NCI-H774 (cell line): ENCODE measurements around the gene MMRN1.
A peak's percentile ranks its signal among the peaks of the same experiment; 100 is the strongest.

Experiments used
- DNase-seq: peaks from one replicate; lab custom pipeline; 2025; lab: John Stamatoyannopoulos, UW

MMRN1 gene

DNA sequence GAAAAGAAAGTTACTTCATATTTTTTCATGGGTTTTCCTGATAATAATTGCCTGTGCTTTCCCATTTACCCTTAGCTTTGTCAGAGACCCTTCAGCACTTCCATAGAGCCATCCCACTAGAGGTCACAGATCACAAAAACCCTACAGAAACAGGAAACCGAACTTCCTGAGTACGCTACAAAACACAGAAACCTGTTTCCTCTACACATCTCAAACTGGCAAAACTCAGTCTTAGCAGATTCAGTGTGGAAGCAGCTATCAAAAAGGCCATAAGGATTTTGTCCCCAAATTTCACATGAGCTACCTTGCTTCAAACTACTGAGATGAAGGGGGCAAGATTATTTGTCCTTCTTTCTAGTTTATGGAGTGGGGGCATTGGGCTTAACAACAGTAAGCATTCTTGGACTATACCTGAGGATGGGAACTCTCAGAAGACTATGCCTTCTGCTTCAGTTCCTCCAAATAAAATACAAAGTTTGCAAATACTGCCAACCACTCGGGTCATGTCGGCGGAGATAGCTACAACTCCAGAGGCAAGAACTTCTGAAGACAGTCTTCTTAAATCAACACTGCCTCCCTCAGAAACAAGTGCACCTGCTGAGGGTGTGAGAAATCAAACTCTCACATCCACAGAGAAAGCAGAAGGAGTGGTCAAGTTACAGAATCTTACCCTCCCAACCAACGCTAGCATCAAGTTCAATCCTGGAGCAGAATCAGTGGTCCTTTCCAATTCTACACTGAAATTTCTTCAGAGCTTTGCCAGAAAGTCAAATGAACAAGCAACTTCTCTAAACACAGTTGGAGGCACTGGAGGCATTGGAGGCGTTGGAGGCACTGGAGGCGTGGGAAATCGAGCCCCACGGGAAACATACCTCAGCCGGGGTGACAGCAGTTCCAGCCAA is at the start of gene MMRN1:
TSS of gene MMRN1 (plus strand) at position 206 of the 902 bp plus-strand sequence. CDS start at position 324, 118 bp downstream.
- DNase-seq, result no peak

- DNase-seq, result no peak
Observed at GRCh38 chr4:89847571-89848325, 46.9 kb upstream of the MMRN1 start.

GRCh38 chr4:89855236-89855635 is 39.4 kb upstream of the MMRN1 start:
- DNase-seq, result no peak

GRCh38 chr4:89860971-89861370 is 33.7 kb upstream of the MMRN1 start:
- no peak for DNase-seq

DNA sequence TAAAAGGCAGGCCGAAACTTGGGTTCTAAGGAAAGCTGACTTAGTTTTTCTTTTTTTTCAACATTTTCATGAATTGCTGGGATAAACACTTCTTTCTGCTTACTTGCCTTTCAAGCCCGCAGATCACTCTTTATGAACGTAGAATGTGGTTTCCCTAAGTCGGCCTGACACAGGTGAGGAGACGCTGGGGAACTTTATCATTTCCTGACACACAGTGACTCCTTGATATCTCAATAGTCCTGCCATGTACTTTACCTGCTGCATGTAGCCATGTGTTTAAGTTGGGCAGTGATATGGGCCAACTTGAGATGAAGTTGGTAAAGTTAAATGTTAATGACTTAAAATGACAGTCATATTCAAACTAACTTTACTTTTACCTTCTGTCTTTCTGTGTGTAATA is 31.1 kb upstream of the MMRN1 start:
- no peak for DNase-seq

DNA sequence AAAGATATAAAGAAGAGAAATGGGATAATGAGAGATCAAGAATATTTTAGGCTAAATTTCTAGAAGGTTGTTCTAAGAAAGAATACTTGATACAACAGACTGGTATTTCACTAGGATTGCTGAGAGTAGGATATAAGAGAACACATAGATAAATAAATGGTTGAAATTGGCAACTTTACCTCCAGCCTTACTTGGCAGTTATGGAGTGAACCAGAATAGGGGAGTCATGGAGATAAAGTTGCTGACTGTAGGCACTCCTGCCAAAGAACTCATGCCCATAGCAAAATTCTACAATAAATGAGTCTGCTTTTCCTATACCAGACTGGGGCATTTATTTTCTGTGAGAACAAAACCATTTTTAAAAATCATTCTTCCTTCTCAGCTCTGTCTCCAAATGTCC is 26.4 kb upstream of the MMRN1 start:
- no peak for DNase-seq

DNA sequence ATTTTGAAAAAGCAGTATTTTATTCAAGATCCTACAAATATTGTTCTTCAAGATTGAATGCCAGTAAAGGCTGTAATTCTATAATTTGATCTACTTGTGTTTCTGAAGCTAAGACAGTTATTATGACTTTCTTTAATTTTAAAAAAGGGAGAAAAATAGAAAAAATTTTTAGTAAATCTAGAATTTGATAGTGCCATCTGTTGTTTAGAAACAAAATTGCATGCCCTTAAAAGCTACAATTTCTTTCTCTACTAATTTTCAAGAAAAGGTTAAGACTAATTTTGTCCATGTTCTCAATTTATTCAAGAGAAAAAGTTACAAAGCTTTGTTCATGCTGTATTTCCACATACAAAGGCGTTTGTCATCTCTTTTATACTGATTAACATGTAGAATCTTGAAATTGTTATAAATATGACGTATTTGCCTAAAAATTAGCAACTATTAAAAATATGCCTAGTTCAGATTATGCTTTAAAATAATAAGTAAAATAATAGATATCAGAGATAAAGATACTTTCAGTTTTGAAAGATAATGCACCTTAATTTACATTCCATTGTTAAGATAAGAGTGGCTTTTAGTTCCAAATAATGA is 25.6 kb upstream of the MMRN1 start:
- no peak for DNase-seq

GRCh38 chr4:89871211-89871610 is 23.4 kb upstream of the MMRN1 start:
- DNase-seq, result no peak

- DNase-seq, result no peak
Observed at GRCh38 chr4:89876548-89876947, 18.1 kb upstream of the MMRN1 start.

DNA sequence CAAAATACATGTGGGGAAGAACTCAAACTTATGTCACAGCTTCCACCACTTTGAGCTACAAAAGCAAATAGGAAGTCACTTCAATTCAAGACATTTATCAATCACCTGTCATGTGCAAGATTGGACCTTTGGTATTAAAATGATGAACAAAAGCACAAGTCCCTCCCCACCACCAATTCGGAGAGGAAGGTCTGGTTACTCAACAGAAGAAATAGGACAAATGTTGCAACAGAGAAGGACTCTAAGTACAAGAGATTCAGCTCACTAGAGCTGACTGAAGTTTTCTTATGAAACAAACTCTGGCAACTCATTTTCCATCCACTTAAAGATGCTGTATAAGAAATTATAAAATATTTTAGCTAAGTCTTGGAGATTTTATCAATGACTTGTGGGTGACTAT is 16.0 kb upstream of the MMRN1 start:
- DNase-seq, result no peak

DNA sequence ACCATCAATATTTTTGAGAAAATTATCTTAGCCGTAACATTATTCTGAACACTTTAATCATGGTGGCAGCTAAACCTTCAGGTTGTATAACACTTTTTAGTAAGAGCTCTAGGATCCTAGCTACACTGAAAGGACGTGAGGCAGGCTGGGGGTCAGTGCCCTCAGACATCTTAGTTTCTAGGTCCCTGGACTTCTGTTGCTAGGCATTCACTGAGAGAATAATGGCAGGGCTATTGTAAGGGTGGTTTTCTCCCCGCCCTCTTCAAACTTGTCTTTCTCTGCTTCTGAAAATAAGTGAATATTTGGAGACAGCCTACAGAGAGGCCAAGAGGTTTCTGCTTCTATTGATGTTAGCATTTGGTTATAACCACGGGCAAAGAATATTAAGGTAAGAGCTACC is 15.4 kb upstream of the MMRN1 start:
- no peak for DNase-seq

GRCh38 chr4:89889289-89889688 is 5.4 kb upstream of the MMRN1 start:
- DNase-seq, result no peak

DNA sequence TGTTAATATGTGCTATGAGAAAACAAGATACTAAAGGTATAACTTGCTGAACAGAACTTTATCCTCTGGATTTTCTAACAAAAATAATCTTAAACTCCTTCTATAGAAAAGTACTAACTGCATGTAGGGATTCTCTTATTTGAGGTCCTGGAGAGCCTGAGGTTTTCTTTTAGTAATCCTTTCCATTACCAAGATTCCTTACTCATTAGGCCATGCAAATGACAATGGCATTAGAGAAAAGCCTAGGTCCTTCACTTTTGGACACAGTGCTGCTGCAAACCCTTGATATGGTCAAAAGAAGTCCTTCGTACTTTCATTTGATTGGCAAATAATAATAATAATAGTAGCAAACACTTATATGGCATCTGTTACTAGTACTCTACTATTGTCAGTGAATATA is 3.2 kb downstream of the MMRN1 start:
- no peak for DNase-seq

DNA sequence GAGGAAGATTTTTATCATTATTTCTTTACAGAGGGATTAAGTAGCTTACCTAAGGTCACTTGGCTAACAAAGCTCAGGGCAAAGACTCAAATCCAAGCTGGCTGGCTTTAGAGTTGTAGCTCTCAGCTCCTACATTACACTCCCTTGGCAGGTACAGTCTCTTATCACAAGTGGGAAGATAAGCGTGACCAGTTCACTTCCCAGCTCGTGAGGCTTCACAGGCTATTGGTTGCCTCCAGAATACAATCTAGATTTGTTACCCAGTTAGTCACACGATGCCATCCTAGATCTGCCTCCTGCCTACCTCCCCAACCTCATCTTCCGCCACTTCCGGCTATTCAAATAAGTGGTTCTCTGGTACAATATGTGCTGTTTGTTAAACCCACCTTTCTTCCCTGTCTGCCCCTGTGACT is 3.7 kb downstream of the MMRN1 start:
- DNase-seq, result no peak

DNA sequence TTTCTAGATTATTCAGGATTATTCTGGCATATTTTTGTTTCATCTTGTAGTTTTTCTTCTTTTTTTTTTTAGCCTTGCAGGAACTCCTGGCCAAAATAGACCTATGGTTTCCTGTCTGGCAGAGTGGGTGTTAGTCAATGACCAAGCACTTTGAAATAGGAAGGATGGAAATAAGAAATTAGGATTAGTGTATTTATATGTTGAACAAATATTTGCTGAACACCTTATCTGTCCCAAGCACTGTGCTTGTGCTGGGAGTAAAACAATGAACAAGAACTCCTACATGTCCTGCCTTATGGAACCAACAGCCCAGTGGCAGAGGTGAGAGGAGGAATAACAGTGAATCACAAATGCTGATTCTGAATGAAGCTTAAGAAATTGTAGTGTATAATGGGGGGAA is 4.5 kb downstream of the MMRN1 start:
- DNase-seq, result no peak

DNA sequence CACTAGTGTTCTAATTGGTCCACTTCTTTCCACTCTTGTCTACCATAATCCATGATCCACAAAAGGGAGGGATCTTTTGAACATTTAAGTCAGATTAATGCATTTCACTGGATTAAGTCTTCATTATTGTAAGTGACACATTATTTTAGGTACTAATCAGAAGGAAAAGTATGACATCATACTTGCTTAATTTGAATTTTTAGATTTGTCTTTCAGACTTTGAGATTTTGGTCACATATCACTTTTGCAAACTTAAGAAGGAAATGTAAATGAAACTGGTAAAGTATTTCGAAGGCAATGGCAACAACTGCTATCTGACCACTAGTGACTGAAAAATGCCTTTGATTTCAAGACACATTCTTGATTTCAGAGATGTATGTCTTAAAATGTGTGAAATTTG is 5.2 kb downstream of the MMRN1 start:
- no peak for DNase-seq

GRCh38 chr4:89901808-89902431 is 7.3 kb downstream of the MMRN1 start:
- peak; percentile 26 for DNase-seq

- DNase-seq, result no peak
Observed at GRCh38 chr4:89904524-89904923, 9.9 kb downstream of the MMRN1 start.

DNA sequence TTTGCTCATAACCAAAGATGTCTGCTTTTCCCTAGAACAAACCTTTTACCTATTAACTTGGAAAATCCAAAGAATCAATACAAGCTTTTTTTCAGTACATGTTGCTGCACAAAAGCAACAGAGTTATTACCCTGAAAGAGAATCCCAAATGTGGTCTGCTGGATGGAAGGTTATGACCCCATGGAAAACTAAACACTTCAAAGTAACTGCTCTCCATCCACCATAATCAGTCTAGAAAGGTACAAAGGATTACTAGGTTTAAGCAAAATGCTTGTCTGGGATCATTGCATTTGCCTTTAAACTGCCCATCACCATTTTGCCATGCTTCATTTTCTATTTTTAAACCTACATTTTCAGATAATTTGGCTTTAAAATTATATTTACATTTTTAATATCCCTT is 11.7 kb downstream of the MMRN1 start:
- DNase-seq, result no peak

DNA sequence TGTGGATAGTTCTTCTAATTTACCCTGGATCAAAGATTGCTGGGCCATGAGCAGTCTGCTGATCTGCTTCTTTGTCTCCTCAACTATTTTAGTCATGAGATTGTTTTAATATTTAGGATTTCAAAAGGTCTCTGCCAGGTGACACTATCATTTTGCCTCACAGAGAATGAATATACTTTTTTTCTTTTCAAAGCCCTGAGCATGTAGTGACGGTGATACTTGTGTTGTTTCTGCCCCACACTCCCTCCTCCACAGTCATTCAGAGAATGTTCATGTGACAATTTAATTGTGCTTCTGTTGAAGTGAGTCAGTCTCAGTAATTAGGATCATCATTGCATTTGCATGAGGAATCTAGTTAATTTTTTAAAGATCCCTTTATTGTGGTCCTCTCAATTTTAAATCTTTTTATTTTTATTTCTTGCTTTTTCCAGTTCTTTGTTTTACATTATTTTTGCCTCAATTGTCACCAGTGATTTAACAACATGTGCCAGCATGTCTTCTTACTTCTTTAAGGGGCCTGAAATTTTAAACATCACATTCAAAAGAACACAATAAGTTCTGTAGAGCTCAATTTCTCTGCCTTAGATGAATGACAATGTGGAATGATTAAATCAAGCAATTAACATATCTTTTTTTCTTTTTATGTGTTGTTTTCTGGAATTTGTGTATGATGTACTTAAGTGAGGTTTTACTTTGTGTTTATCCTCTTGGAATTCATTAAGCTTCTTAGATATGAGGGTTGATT is 12.3 kb downstream of the MMRN1 start:
- DNase-seq, result no peak

GRCh38 chr4:89909889-89910288 is 15.2 kb downstream of the MMRN1 start:
- no peak for DNase-seq

GRCh38 chr4:89913623-89914022 is 19.0 kb downstream of the MMRN1 start:
- no peak for DNase-seq
